GM19238 (cell line): ENCODE measurements around the gene BRINP3.

ENCODE experiments used
- DNase-seq: peaks from one replicate; pipeline ENCODE4 v3.0.0; 2011; ENCODE audit warnings: low spot score; ENCODE audit not compliant: insufficient read length

BRINP3 gene

GRCh38 chr1:190452272-190452848 is 25.3 kb downstream of the BRINP3 start:
- no peak for DNase-seq

- no peak for DNase-seq
Observed at GRCh38 chr1:190444464-190444863, 33.2 kb downstream of the BRINP3 start.

GRCh38 chr1:190439447-190439846 is 38.2 kb downstream of the BRINP3 start:
- DNase-seq = no peak

- no peak for DNase-seq
Observed at GRCh38 chr1:190436615-190437014, 41.0 kb downstream of the BRINP3 start.

- DNase-seq = no peak
Observed at GRCh38 chr1:190429932-190430331, 47.7 kb downstream of the BRINP3 start.

GRCh38 chr1:190429141-190429540 is 48.5 kb downstream of the BRINP3 start:
- no peak for DNase-seq

- no peak for DNase-seq
Observed at GRCh38 chr1:190416239-190416638, 61.4 kb downstream of the BRINP3 start.

GRCh38 chr1:190413142-190413541 is 64.5 kb downstream of the BRINP3 start:
- no peak for DNase-seq

GRCh38 chr1:190403402-190403801 is 74.3 kb downstream of the BRINP3 start:
- no peak for DNase-seq

- DNase-seq = no peak
Observed at GRCh38 chr1:190399233-190399632, 78.4 kb downstream of the BRINP3 start.

GRCh38 chr1:190391582-190391981 is 86.1 kb downstream of the BRINP3 start:
- no peak for DNase-seq

- no peak for DNase-seq
Observed at GRCh38 chr1:190377991-190378390, 99.7 kb downstream of the BRINP3 start.

GRCh38 chr1:190377294-190377693 is 100.4 kb downstream of the BRINP3 start:
- DNase-seq = no peak

GRCh38 chr1:190376044-190376443 is 101.6 kb downstream of the BRINP3 start:
- no peak for DNase-seq

GRCh38 chr1:190373705-190374336 is 103.8 kb downstream of the BRINP3 start:
- DNase-seq = no peak

GRCh38 chr1:190367200-190367599 is 110.5 kb downstream of the BRINP3 start:
- no peak for DNase-seq

GRCh38 chr1:190365283-190365682 is 112.4 kb downstream of the BRINP3 start:
- no peak for DNase-seq

GRCh38 chr1:190353538-190354101 is 124.0 kb downstream of the BRINP3 start:
- DNase-seq = no peak

GRCh38 chr1:190344454-190344853 is 133.2 kb downstream of the BRINP3 start:
- no peak for DNase-seq

- DNase-seq = no peak
Observed at GRCh38 chr1:190338829-190339228, 138.8 kb downstream of the BRINP3 start.

GRCh38 chr1:190328871-190329270 is 148.8 kb downstream of the BRINP3 start:
- DNase-seq = no peak

- no peak for DNase-seq
Observed at GRCh38 chr1:190328361-190328760, 149.3 kb downstream of the BRINP3 start.

- no peak for DNase-seq
Observed at GRCh38 chr1:190327271-190327670, 150.4 kb downstream of the BRINP3 start.
